K562 (cell line): ENCODE measurements around the gene CCNL2. TPM values are rescaled to one million over a fixed set of nuclear protein-coding genes. Genes with fewer than 3 reads are reported as not detected.

Source experiments
- CC2D1A ChIP-seq: fragments of 450-650 bp; IDR thresholded peaks from 2 replicates; pipeline ENCODE4 v1.6.1; 2017; ENCODE audit warnings: mild to moderate bottlenecking
- FOXK1 ChIP-seq: sonication (generic); formaldehyde crosslinking; IDR thresholded peaks from 2 replicates; pipeline ENCODE4 v1.8.0; 2022; ENCODE audit warnings: missing genetic modification reagents, mild to moderate bottlenecking, borderline replicate concordance
- GTF2A2 ChIP-seq: IDR thresholded peaks from 2 replicates; pipeline ENCODE4 v1.6.1; 2016; ENCODE audit warnings: mild to moderate bottlenecking, missing genetic modification characterization, missing compliant biosample characterization
- HDAC2 ChIP-seq: fragments of 450-650 bp; IDR thresholded peaks from 2 replicates; pipeline ENCODE4 v1.6.1; 2016; ENCODE audit warnings: mild to moderate bottlenecking
- IRF9 ChIP-seq: fragments of 450-650 bp; IDR thresholded peaks from 2 replicates; pipeline ENCODE4 v1.6.1; 2016; ENCODE audit warnings: missing biosample characterization, missing genetic modification characterization
- KAT2B ChIP-seq: IDR thresholded peaks from one replicate; pipeline ENCODE4 v1.6.1; 2012; ENCODE audit warnings: low read depth, mild to moderate bottlenecking, control low read depth, inconsistent platforms, low read length, moderate library complexity
- NFE2 ChIP-seq: IDR thresholded peaks from 2 replicates; pipeline ENCODE4 v1.6.1; 2014; ENCODE audit warnings: antibody characterized with exemption, low read depth
- NR2C1 ChIP-seq, 2 experiments: fragments of 450-650 bp; IDR thresholded peaks; 2 replicates each; pipeline ENCODE4 v1.6.1; 2017; ENCODE audit warnings: mild to moderate bottlenecking in 2 of 2, antibody characterized with exemption in 1 of 2, inconsistent platforms in 1 of 2, missing compliant biosample characterization in 1 of 2, missing genetic modification characterization in 1 of 2
- OTX1 ChIP-seq: fragments of 450-650 bp; formaldehyde crosslinking; IDR thresholded peaks from 2 replicates; pipeline ENCODE4 v1.4.0; 2022; ENCODE audit warnings: mild to moderate bottlenecking
- SIN3A ChIP-seq, 2 experiments: fragments of 150-350 bp in 1 of 2; IDR thresholded peaks; 2 replicates each; pipeline ENCODE4 v1.6.1; 2011 to 2016; ENCODE audit warnings: borderline replicate concordance in 2 of 2, low read depth in 2 of 2, low read length in 2 of 2, mild to moderate bottlenecking in 2 of 2, moderate library complexity in 2 of 2; ENCODE audit not compliant: control insufficient read depth in 1 of 2
- SPI1 ChIP-seq: IDR thresholded peaks from 2 replicates; pipeline ENCODE4 v1.6.1; 2011; ENCODE audit warnings: low read depth, low read length, control low read depth, borderline replicate concordance
- THRB ChIP-seq: fragments of 450-650 bp; formaldehyde crosslinking; conservative IDR thresholded peaks from 2 replicates; pipeline ENCODE4 v1.4.0; 2022; ENCODE audit warnings: mild to moderate bottlenecking, missing genetic modification characterization
- WHSC1 ChIP-seq: IDR thresholded peaks from one replicate; pipeline ENCODE4 v1.6.1; 2012; ENCODE audit warnings: low read length, control low read depth, inconsistent platforms
- ZNF197 ChIP-seq: fragments of 200-800 bp; sonication (Bioruptor generic); IDR thresholded peaks from 2 replicates; pipeline ENCODE4 v1.6.1; 2016; ENCODE audit warnings: low read depth, missing genetic modification characterization, missing compliant biosample characterization
- ZNF263 ChIP-seq: sonication (generic); formaldehyde crosslinking; IDR thresholded peaks from 2 replicates; pipeline ENCODE4 v1.8.0; 2022; ENCODE audit warnings: mild to moderate bottlenecking, missing genetic modification reagents, borderline replicate concordance
- ZNF764 ChIP-seq: fragments of 250-450 bp; sonication (Bioruptor Pico); IDR thresholded peaks from 2 replicates; pipeline ENCODE4 v1.4.0; 2020; ENCODE audit warnings: low read depth, mild to moderate bottlenecking, moderate library complexity
- polyA plus RNA-seq, 8 experiments: library from polyadenylated mRNA; depleted of rRNA in 4 of 8; stranded (reverse) in 5 of 8; unstranded in 3 of 8; fragments of >200 nt; fragmentation: Nextera tagmentation in 2 of 8; fragmentation: Illumina TruSeq in 1 of 8; extraction: Ambion mirVana in 2 of 8; extraction: Trizol in 1 of 8; gene quantifications; 2 replicates each; pipeline versions ENCODE4 v1.2.1 to v1.2.3, GENCODE V29; 2011 to 2014; ENCODE audit warnings: inconsistent platforms in 1 of 8, missing spikeins in 1 of 8
- total RNA-seq, 7 experiments: library from RNA; depleted of rRNA in 6 of 7; stranded (reverse); fragments of >200 nt in 6 of 7; fragmentation: Illumina TruSeq in 2 of 7; extraction: Trizol in 2 of 7; gene quantifications; 2 replicates each; pipeline versions ENCODE4 v1.2.1 to v1.2.3, GENCODE V29; 2011 to 2021; ENCODE audit warnings: low replicate concordance in 1 of 7
- TF ChIP-seq, protein P1 (sequence below), 2 experiments: fragments of 250-450 bp in 1 of 2; fragments of 450-650 bp in 1 of 2; sonication (Bioruptor Pico) in 1 of 2; IDR thresholded peaks; 2 replicates each; pipeline versions ENCODE4 v1.6.1 to v1.8.0; 2016 to 2021; ENCODE audit warnings: mild to moderate bottlenecking in 2 of 2, moderate library complexity in 2 of 2, missing compliant biosample characterization in 1 of 2, missing genetic modification characterization in 1 of 2
- TF ChIP-seq, protein P2 (sequence below): sonication (generic); formaldehyde crosslinking; IDR thresholded peaks from 2 replicates; pipeline ENCODE4 v1.9.0; 2022; ENCODE audit warnings: mild to moderate bottlenecking, missing genetic modification reagents
- TF ChIP-seq, protein P3 (sequence below): fragments of 250-450 bp; sonication (Bioruptor Pico); IDR thresholded peaks from 2 replicates; pipeline ENCODE4 v1.8.0; 2022; ENCODE audit warnings: moderate library complexity, mild to moderate bottlenecking, inconsistent platforms

Gene CCNL2
- total and polyA plus RNA-seq, 9 of the 15 experiments (the other 6 are each of a cell fraction or from before 2014, with no cell fraction given), result 2.8 to 287 (median 94.5) TPM

- TF ChIP-seq NR2C1 (IDR thresholded peaks at IDR 0.05) (peak; percentile 91), NR2C1 (tag; IDR thresholded peaks at IDR 0.05) (peak; percentile 92), ZNF263 (no peak; the same call in 1 of the 2 replicates), NFE2 (0 out of 2 replicates have a peak, but pooled peaks have one; percentile 14), FOXK1 (CRISPR knock-in tag) (no peak; the same call in 1 of the 2 replicates), OTX1 (CRISPR knock-in tag) (no peak), ZNF197 (no peak), ZNF764 (CRISPR knock-in tag) (0 out of 2 replicates have a peak, but pooled peaks have one; percentile 15), CC2D1A (no peak), WHSC1 (no peak), SIN3A (IDR thresholded peaks at IDR 0.05; ENCODE audit: borderline replicate concordance in 2 of 2, control insufficient read depth in 1 of 2, low read depth in 2 of 2, low read length in 2 of 2) (peak; percentile 93 to 98), THRB (CRISPR knock-in tag) (no peak; the same call in 1 of the 2 replicates), HDAC2 (peak; percentile 91), KAT2B (peak; percentile 93), GTF2A2 (tag) (no peak), IRF9 (tag) (no peak), SPI1 (no peak)
- TF ChIP-seq, protein P1, sequence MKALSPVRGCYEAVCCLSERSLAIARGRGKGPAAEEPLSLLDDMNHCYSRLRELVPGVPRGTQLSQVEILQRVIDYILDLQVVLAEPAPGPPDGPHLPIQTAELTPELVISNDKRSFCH (CRISPR knock-in tag; IDR thresholded peaks at IDR 0.05), result no peak
- TF ChIP-seq, protein P1 (tag; IDR thresholded peaks at IDR 0.05), result no peak; the same call in 1 of the 2 replicates
- TF ChIP-seq, protein P2, sequence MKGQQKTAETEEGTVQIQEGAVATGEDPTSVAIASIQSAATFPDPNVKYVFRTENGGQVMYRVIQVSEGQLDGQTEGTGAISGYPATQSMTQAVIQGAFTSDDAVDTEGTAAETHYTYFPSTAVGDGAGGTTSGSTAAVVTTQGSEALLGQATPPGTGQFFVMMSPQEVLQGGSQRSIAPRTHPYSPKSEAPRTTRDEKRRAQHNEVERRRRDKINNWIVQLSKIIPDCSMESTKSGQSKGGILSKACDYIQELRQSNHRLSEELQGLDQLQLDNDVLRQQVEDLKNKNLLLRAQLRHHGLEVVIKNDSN (CRISPR knock-in tag), result no peak
- TF ChIP-seq, protein P3, sequence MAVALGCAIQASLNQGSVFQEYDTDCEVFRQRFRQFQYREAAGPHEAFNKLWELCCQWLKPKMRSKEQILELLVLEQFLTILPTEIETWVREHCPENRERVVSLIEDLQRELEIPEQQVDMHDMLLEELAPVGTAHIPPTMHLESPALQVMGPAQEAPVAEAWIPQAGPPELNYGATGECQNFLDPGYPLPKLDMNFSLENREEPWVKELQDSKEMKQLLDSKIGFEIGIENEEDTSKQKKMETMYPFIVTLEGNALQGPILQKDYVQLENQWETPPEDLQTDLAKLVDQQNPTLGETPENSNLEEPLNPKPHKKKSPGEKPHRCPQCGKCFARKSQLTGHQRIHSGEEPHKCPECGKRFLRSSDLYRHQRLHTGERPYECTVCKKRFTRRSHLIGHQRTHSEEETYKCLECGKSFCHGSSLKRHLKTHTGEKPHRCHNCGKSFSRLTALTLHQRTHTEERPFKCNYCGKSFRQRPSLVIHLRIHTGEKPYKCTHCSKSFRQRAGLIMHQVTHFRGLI (CRISPR knock-in tag), result no peak
Observed at GRCh38 chr1:1399187-1399871, at the start of gene CCNL2 (continued).
